ENCODE measurements around the gene RTL9.

DNA sequence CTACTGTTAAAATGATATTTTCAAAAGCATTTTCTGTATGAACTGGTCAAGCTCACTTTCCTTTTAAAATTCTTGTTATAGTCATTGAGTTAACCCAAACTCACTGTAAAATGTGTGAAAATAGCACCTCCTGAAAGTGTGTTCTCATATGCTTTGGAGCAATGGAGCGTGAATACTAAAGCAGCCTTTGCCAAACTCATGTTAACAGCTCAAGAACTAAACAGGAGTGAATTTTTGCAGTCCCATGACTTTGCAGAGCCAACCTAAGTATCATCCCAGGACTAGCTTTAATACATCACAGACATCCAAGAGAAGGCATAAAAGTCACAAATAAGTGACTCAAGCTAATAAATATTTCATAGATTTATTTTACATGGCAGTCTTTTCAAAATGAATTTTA, 43.1 kb upstream of the RTL9 start:
- no peak for TF ChIP-seq NFYB (IDR thresholded peaks at IDR 0.05; ENCODE audit: extremely low read depth, insufficient read length)
- TF ChIP-seq MTA1 (IDR thresholded peaks at IDR 0.05; ENCODE audit: borderline replicate concordance) = no peak
- no peak for TF ChIP-seq CTCF (IDR thresholded peaks at IDR 0.05 in 2 of 3, conservative IDR thresholded peaks at IDR 0.05 in 1 of 3; ENCODE audit: insufficient read depth in 2 of 3, low read depth in 1 of 3, low read length in 3 of 3)
- no peak for TF ChIP-seq KLF10 (CRISPR knock-in tag; IDR thresholded peaks at IDR 0.05)
- TF ChIP-seq EZH2 (IDR thresholded peaks at IDR 0.05; ENCODE audit: borderline replicate concordance, low read depth, low read length) = no peak
- TF ChIP-seq TOE1 (IDR thresholded peaks at IDR 0.05; ENCODE audit: borderline replicate concordance) = no peak
- no peak for TF ChIP-seq TOE1 (CRISPR knock-in tag; IDR thresholded peaks at IDR 0.05; ENCODE audit: borderline replicate concordance, low read depth)
- TF ChIP-seq ELF1 (tag; IDR thresholded peaks at IDR 0.05) = no peak
- no peak for TF ChIP-seq HES1 (IDR thresholded peaks at IDR 0.05; ENCODE audit: low read depth)
- TF ChIP-seq NFIC (IDR thresholded peaks at IDR 0.05) = no peak
- no peak for TF ChIP-seq BCOR (IDR thresholded peaks at IDR 0.05)
- TF ChIP-seq POLR2A (conservative IDR thresholded peaks at IDR 0.05) = no peak

Measured in K562 (cell line).